B cell (primary cell): ENCODE data around the gene CPT1A.

Source experiments
- CTCF ChIP-seq: fragments of 200-600 bp; IDR thresholded peaks from one replicate; pipeline ENCODE4 v1.8.0; 2022; ENCODE audit warnings: antibody characterized with exemption, mild to moderate bottlenecking
- EZH2 ChIP-seq: IDR thresholded peaks from 2 replicates; pipeline ENCODE4 v1.6.1; 2012; ENCODE audit warnings: borderline replicate concordance, low read depth, mild to moderate bottlenecking, moderate library complexity, low read length; ENCODE audit not compliant: insufficient read depth, poor library complexity, severe bottlenecking

- TF ChIP-seq CTCF: no peak
- no peak for TF ChIP-seq EZH2
Observed at GRCh38 chr11:68803766-68804165, 38.0 kb downstream of the CPT1A start.
